K562 treated with DMSO at 1 percent for 48 hours (cell line): Measurements from ENCODE around the gene OR10D3. TPM values are rescaled to one million over a fixed set of nuclear protein-coding genes. Genes with fewer than 3 reads are reported as not detected.

Experiments used
- total RNA-seq: library from RNA; unstranded; fragments of 300-600 nt; gene quantifications from 2 replicates; pipeline ENCODE4 v1.2.3, GENCODE V29; 2022; ENCODE audit warnings: low replicate concordance; ENCODE audit errors: extremely low read depth

The OR10D3 gene, protein sequence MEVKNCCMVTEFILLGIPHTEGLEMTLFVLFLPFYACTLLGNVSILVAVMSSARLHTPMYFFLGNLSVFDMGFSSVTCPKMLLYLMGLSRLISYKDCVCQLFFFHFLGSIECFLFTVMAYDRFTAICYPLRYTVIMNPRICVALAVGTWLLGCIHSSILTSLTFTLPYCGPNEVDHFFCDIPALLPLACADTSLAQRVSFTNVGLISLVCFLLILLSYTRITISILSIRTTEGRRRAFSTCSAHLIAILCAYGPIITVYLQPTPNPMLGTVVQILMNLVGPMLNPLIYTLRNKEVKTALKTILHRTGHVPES
- not detected in 2 replicates for total RNA-seq

DNA sequence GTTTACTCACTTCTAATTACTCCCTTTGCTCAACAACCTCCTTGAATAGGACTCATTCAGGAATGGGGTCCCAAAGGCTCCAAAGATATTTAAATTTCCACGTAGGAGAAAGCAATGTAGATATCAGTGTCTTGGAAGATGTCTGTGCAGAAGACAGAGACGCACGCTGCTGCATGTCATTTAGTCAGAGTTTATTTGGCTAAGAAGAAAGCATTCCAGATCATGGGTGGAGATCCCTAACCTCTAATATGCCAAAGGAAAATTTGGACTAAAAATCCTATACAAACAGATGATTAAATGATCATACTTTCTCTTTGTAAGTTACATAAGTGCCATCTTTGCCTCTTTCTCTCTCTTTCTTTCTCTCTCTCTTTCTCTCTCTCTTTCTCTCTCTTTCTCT lies at the start of gene OR10D3:
OR10D3 (plus strand) TSS at position 278 of the 400 bp plus-strand sequence. CDS start 1,925 bp downstream, outside the sequence.

Other genes with a start within 250 kb of the OR10D3 start
- not detected in 2 replicates for gene OR4D5, start 243.7 kb upstream of the OR10D3 start, total RNA-seq
- not detected in 2 replicates for gene OR6T1, start 239.5 kb upstream of the OR10D3 start, total RNA-seq
- not detected in 2 replicates for gene OR10S1, start 205.6 kb upstream of the OR10D3 start, total RNA-seq
- not detected in 2 replicates for gene OR10G6, start 188.2 kb upstream of the OR10D3 start, total RNA-seq
- not detected in 2 replicates for gene OR10G4, start 170.3 kb upstream of the OR10D3 start, total RNA-seq
- not detected in 2 replicates for gene OR10G9, start 160.3 kb upstream of the OR10D3 start, total RNA-seq
- gene OR10G8, start 156.5 kb upstream of the OR10D3 start, total RNA-seq: not detected in 2 replicates
- not detected in 2 replicates for gene OR10G7, start 142.0 kb upstream of the OR10D3 start, total RNA-seq
- gene VWA5A, start 67.9 kb upstream of the OR10D3 start, total RNA-seq: not detected in 2 replicates
- not detected in 2 replicates for gene OR8G1, start 57.8 kb downstream of the OR10D3 start, total RNA-seq
- not detected in 2 replicates for gene OR8G5, start 73.0 kb downstream of the OR10D3 start, total RNA-seq
- gene OR8D1, start 130.6 kb downstream of the OR10D3 start, total RNA-seq: not detected in 2 replicates
- gene OR8D2, start 136.9 kb downstream of the OR10D3 start, total RNA-seq: not detected in 2 replicates
- gene OR8B2, start 201.2 kb downstream of the OR10D3 start, total RNA-seq: not detected in 2 replicates
- not detected in 2 replicates for gene OR8B3, start 215.7 kb downstream of the OR10D3 start, total RNA-seq
- gene OR8B4, start 241.5 kb downstream of the OR10D3 start, total RNA-seq: not detected in 2 replicates